GM23248 (cell line): ENCODE measurements around the gene MT1B. TPM values are rescaled to one million over a fixed set of nuclear protein-coding genes. Genes with fewer than 3 reads are reported as not detected.
A peak's percentile ranks its signal among the peaks of the same experiment; 100 is the strongest.

Experiments
- DNase-seq: peaks from one replicate; pipeline ENCODE4 v3.0.0-alpha.2; 2015
- H2AFZ ChIP-seq: fragments of 200-600 bp; sonication (generic); 2 replicates; pipeline ENCODE4 v1.6.1; 2016; ENCODE audit warnings: antibody characterized with exemption
- H3F3A ChIP-seq: fragments of 200-600 bp; sonication (generic); 2 replicates; pipeline ENCODE4 v1.6.1; 2016; ENCODE audit warnings: mild to moderate bottlenecking, antibody characterized with exemption, mixed run types; ENCODE audit not compliant: insufficient read depth
- H3K27ac ChIP-seq: fragments of 200-600 bp; sonication (generic); 2 replicates; pipeline ENCODE4 v1.5.1; 2016; ENCODE audit warnings: mild to moderate bottlenecking
- H3K27me3 ChIP-seq: fragments of 200-600 bp; sonication (generic); replicated peaks from 2 replicates; pipeline ENCODE4 v1.6.1; 2016; ENCODE audit warnings: mild to moderate bottlenecking; ENCODE audit not compliant: insufficient read depth
- H3K36me3 ChIP-seq: fragments of 200-600 bp; sonication (generic); 2 replicates; pipeline ENCODE4 v1.6.1; 2016; ENCODE audit warnings: low read depth, mild to moderate bottlenecking
- H3K4me1 ChIP-seq: fragments of 200-600 bp; sonication (generic); 2 replicates; pipeline ENCODE4 v1.6.1; 2016; ENCODE audit warnings: mild to moderate bottlenecking; ENCODE audit not compliant: insufficient read depth
- H3K4me2 ChIP-seq: fragments of 200-600 bp; sonication (generic); one replicate; pipeline ENCODE4 v1.6.1; 2016; ENCODE audit warnings: mild to moderate bottlenecking; ENCODE audit not compliant: unreplicated experiment
- H3K4me3 ChIP-seq: fragments of 200-600 bp; sonication (generic); 2 replicates; pipeline ENCODE4 v1.5.1; 2016; ENCODE audit warnings: mild to moderate bottlenecking
- H3K79me2 ChIP-seq: fragments of 200-600 bp; sonication (generic); 2 replicates; pipeline ENCODE4 v1.6.1; 2016; ENCODE audit warnings: mild to moderate bottlenecking; ENCODE audit not compliant: insufficient read depth
- H3K9ac ChIP-seq: fragments of 200-600 bp; sonication (generic); 2 replicates; pipeline ENCODE4 v1.6.1; 2016; ENCODE audit warnings: mild to moderate bottlenecking
- H3K9me2 ChIP-seq: fragments of 200-600 bp; sonication (generic); 2 replicates; pipeline ENCODE4 v1.6.1; 2016; ENCODE audit warnings: mixed run types, mild to moderate bottlenecking, moderate library complexity; ENCODE audit not compliant: insufficient read depth
- H3K9me3 ChIP-seq: fragments of 200-600 bp; sonication (generic); one replicate; pipeline ENCODE4 v1.6.1; 2017; ENCODE audit warnings: low read depth
- H4K20me1 ChIP-seq: fragments of 200-600 bp; sonication (generic); 2 replicates; pipeline ENCODE4 v1.6.0; 2016; ENCODE audit not compliant: insufficient read depth
- EZH2 ChIP-seq: fragments of 200-600 bp; sonication (generic); IDR thresholded peaks from 2 replicates; pipeline ENCODE4 v1.6.1; 2018; ENCODE audit warnings: antibody characterized with exemption, mild to moderate bottlenecking; ENCODE audit not compliant: insufficient read depth, poor library complexity, severe bottlenecking
- EZH2phosphoT487 ChIP-seq: fragments of 200-600 bp; sonication (generic); IDR thresholded peaks from 2 replicates; pipeline ENCODE4 v1.6.1; 2018; ENCODE audit warnings: antibody characterized with exemption, moderate library complexity, mild to moderate bottlenecking, low read depth; ENCODE audit not compliant: insufficient read depth
- WGBS, 2 experiments: methylation state at CpG; one replicate each; pipeline ENCODE4 v1.1.6; 2015 to 2017; ENCODE audit warnings: low lambda C conversion rate in 2 of 2, low coverage in 1 of 2; ENCODE audit errors: missing lambda C conversion rate in 2 of 2; 5-methylcytosine and 5-hydroxymethylcytosine counted together
- in situ Hi-C: fragments of 300-500 bp; cut with MboI; formaldehyde crosslinking; loops from 2 replicates; pipeline ENCODE4 v1.15.0; 2020
- polyA plus RNA-seq: library from polyadenylated mRNA; unstranded; fragments of >200 nt; fragmentation: Nextera tagmentation; extraction: Ambion mirVana; gene quantifications from 2 replicates; pipeline ENCODE4 v1.2.1, GENCODE V29; 2016
- total RNA-seq: library from RNA; depleted of rRNA; stranded (reverse); fragments of >200 nt; shearing (Covaris generic); gene quantifications from 2 replicates; pipeline ENCODE4 v1.2.3, GENCODE V29; 2014

MT1B gene
- total and polyA plus RNA-seq, 2 experiments from 2014 or later = not detected

GRCh38 chr16:56625140-56625942 lies 26.3 kb upstream of the MT1B start, which contains the start of gene MT1E:
Gene MT1E (plus strand): TSS chr16:56625781. CDS start chr16:56625852, 71 bp downstream.
- H3K4me2 ChIP-seq = peak within 1 kb of the TSS; percentile 98
- no peaks in the 10 kb centered on the region for H3K9me2 ChIP-seq
- H3K27me3 ChIP-seq = no peaks in the 10 kb centered on the region
- TF ChIP-seq EZH2phosphoT487 = no peak
- TF ChIP-seq EZH2 = no peak
- peaks cover 4% of the 10 kb centered on the region; the same call in 1 of the 2 replicates for H3K4me1 ChIP-seq
- in situ Hi-C loops = no loop called here
- peak within 1 kb of the TSS; percentile 96 for H3K9ac ChIP-seq
- H3F3A ChIP-seq = peaks cover 28% of the 10 kb centered on the region
- peaks cover 11% of the 10 kb centered on the region for H3K79me2 ChIP-seq
- H2AFZ ChIP-seq = peak within 1 kb of the TSS; percentile 89
- H3K27ac ChIP-seq = peak within 1 kb of the TSS; percentile 98
- WGBS, 2 experiments = 4 to 5% methylated on average over 48 to 62 of the region's 62 CpGs
- no peaks in the 10 kb centered on the region for H3K36me3 ChIP-seq
- no peaks in the 10 kb centered on the region for H4K20me1 ChIP-seq
- peak; percentile 97 for DNase-seq
- no peaks in the 10 kb centered on the region for H3K9me3 ChIP-seq
- peak within 1 kb of the TSS; percentile 91 for H3K4me3 ChIP-seq

GRCh38 chr16:56625943-56626654 lies 25.6 kb upstream of the MT1B start:
- H3K9me3 ChIP-seq = no peaks in the 10 kb centered on the region
- H3K4me1 ChIP-seq = peaks cover 4% of the 10 kb centered on the region; the same call in 1 of the 2 replicates
- no peaks in the 10 kb centered on the region for H3K27me3 ChIP-seq
- TF ChIP-seq EZH2phosphoT487 (no peak), EZH2 (no peak)
- peak overlapping the region; percentile 98 for H3K4me2 ChIP-seq
- DNase-seq = peak; percentile 94
- peak overlapping the region; percentile 96 for H3K9ac ChIP-seq
- WGBS, 2 experiments = 8% methylated on average over 16 of the region's 16 CpGs
- H3F3A ChIP-seq = peaks cover 29% of the 10 kb centered on the region
- peaks cover 11% of the 10 kb centered on the region for H3K79me2 ChIP-seq
- no peaks in the 10 kb centered on the region for H3K9me2 ChIP-seq
- no peaks in the 10 kb centered on the region for H4K20me1 ChIP-seq
- peak overlapping the region; percentile 91 for H3K4me3 ChIP-seq
- no peaks in the 10 kb centered on the region for H3K36me3 ChIP-seq
- in situ Hi-C loops = no loop called here
- H2AFZ ChIP-seq = peak overlapping the region; percentile 89
- peak overlapping the region; percentile 98 for H3K27ac ChIP-seq

- 1 to 7% methylated on average over 7 of the region's 7 CpGs for WGBS, 2 experiments
- H2AFZ ChIP-seq = no peak overlapping the region
- no peaks in the 10 kb centered on the region for H4K20me1 ChIP-seq
- peak overlapping the region; percentile 98 for H3K27ac ChIP-seq
- H3K27me3 ChIP-seq = no peaks in the 10 kb centered on the region
- peaks cover 4% of the 10 kb centered on the region; the same call in 1 of the 2 replicates for H3K4me1 ChIP-seq
- H3K9me2 ChIP-seq = no peaks in the 10 kb centered on the region
- no peaks in the 10 kb centered on the region for H3K9me3 ChIP-seq
- TF ChIP-seq EZH2 (no peak), EZH2phosphoT487 (no peak)
- in situ Hi-C loops = no loop called here
- peak; percentile 24 for DNase-seq
- peak overlapping the region; percentile 91 for H3K4me3 ChIP-seq
- H3K79me2 ChIP-seq = peaks cover 11% of the 10 kb centered on the region
- H3K9ac ChIP-seq = peak overlapping the region; percentile 96
- H3K36me3 ChIP-seq = no peaks in the 10 kb centered on the region
- peaks cover 34% of the 10 kb centered on the region for H3F3A ChIP-seq
- peak overlapping the region; percentile 98 for H3K4me2 ChIP-seq
Observed at GRCh38 chr16:56626685-56627084, 25.0 kb upstream of the MT1B start.

GRCh38 chr16:56628486-56629350 lies 23.0 kb upstream of the MT1B start:
- WGBS, 2 experiments = 45 to 48% methylated on average over 9 of the region's 9 CpGs
- peak; percentile 37 for DNase-seq
- in situ Hi-C loops = no loop called here

More at GRCh38 chr16:56628486-56629350, 23.0 kb upstream of the MT1B start:
- H3K36me3 ChIP-seq = no peaks in the 10 kb centered on the region
- H2AFZ ChIP-seq = no peak overlapping the region
- peaks cover 11% of the 10 kb centered on the region for H3K79me2 ChIP-seq
- H3F3A ChIP-seq = peaks cover 36% of the 10 kb centered on the region
- no peaks in the 10 kb centered on the region for H3K27me3 ChIP-seq
- H4K20me1 ChIP-seq = no peaks in the 10 kb centered on the region
- no peaks in the 10 kb centered on the region for H3K9me2 ChIP-seq
- H3K9ac ChIP-seq = no peak overlapping the region
- H3K4me2 ChIP-seq = no peak overlapping the region
- TF ChIP-seq EZH2phosphoT487 (no peak), EZH2 (no peak)
- H3K4me3 ChIP-seq = no peak overlapping the region
- H3K4me1 ChIP-seq = peaks cover 4% of the 10 kb centered on the region; the same call in 1 of the 2 replicates
- H3K9me3 ChIP-seq = no peaks in the 10 kb centered on the region
- H3K27ac ChIP-seq = no peak overlapping the region
